H54 (cell line): ENCODE data around the gene TMEM259.

Experiments used
- DNase-seq: peaks from one replicate; pipeline ENCODE4 v3.0.0; 2011; ENCODE audit warnings: low spot score, mixed read lengths; ENCODE audit not compliant: insufficient read length
- FAIRE-seq: peaks from 3 replicates; lab custom pipeline; 2011; peaks lifted over from hg19 to GRCh38; lab: Jason Lieb, UNC
- POLR2A ChIP-seq: IDR thresholded peaks from 2 replicates; pipeline ENCODE4 v1.6.1; 2011; ENCODE audit warnings: low read depth, mild to moderate bottlenecking, low read length

TMEM259 gene

DNA sequence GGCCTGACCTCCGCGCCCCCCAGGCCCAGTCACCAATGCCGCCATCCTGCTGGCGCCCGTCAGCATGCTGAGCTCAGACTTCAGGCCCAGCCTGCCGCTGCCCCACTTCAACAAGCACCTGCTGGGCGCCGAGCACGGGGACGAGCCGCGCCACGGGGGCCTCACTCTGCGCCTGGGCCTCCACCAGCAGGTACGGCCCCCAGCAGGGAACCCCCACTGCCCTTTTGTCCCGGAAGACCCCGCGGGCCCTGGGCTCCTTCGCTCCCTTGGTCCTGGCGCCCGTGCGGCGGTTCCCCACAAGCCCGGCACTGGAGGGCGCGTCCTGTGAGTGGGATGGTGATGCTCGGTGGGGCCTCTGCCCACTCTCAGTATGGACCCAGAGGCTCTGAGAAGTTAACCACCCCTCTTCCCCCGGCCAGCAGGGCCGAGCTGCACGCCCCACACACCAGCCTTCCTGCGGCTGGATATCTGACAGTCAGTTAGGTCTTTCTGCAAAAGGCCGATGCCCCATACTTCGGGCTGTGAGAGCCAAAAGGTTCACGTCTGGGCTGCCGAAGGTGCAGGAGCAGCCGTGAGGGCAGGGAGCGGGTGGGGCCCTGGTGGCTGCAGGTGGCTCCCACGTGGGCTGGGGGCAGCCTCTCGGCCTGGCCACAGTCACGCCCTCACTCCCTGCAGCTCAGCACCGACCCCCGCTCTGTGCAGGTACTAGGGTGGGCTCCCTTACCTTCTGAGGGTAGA lies 28.8 kb downstream of the TMEM259 start:
- DNase-seq (no peak), FAIRE-seq (no peak)
- TF ChIP-seq POLR2A: no peak

DNA sequence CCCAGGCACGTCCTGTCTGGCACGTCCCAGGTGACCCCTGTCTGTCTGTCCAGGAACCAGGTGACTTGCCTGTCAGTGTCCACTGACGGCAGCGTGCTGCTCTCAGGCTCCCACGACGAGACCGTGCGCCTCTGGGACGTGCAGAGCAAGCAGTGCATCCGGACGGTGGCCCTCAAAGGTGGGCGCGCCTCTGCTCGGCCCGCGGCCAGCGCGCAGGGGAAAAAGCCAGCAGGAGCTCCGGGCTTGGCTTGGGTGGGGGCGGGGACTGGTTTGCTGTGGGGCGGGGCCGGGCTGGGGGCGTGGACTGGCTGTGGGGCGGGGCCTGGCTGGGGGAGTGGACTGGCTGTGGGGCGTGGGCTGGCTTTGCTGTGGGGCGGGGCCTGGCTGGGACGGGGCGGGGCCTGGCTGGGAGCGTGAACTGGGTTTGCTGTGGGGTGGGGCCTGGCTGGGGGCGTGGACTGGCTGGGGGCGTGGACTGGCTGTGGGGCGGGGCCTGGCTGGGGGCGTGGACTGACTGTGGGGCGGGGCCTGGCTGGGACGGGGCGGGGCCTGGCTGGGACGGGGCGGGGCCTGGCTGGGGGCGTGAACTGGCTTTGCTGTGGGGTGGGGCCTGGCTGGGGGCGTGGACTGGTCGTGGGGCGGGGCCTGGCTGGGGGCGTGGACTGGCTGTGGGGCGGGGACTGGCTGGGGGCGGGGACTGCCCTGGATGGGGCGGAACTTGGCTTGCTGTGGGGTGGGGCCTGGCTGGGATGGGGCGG lies 29.6 kb downstream of the TMEM259 start:
- DNase-seq: no peak
- FAIRE-seq: no peak
- no peak for TF ChIP-seq POLR2A

DNA sequence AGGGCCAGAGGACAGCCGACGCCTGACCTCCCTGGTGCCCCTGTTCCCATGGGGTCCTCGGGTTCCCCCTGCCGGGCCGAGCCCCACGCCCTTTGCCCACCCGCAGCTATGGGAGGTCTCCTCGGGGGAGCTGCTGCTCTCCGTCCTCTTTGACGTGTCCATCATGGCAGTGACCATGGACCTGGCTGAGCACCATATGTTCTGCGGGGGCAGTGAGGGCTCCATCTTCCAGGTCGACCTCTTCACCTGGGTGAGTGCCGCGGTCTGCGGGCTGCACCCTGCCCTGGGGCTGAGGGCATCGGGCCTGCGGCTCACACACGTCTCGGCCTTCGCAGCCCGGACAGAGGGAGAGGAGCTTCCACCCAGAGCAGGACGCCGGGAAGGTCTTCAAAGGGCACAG lies 30.2 kb downstream of the TMEM259 start:
- DNase-seq (no peak), FAIRE-seq (no peak)
- no peak for TF ChIP-seq POLR2A

DNA sequence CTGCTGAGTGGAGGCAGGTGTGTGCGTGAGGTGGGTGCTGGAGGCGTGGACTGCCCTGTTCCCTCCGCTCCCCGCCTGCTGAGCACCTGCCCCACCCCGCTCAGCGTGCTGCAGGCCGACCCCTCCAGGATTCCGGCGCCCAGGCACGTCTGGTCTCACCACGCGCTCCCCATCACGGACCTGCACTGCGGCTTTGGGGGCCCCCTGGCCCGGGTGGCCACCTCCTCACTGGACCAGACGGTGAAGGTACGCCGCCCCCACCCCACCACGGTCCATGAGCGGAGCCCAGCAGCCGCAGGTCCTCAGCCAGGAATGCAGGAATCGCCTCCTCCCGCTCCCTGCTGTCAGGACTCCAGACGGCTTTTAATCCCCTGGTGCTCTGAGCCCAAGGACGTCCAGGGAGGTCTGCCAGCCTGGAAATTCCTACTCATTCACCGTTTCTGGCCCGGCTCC lies 30.8 kb downstream of the TMEM259 start:
- TF ChIP-seq POLR2A: no peak
- no peak for DNase-seq
- FAIRE-seq: no peak

DNA sequence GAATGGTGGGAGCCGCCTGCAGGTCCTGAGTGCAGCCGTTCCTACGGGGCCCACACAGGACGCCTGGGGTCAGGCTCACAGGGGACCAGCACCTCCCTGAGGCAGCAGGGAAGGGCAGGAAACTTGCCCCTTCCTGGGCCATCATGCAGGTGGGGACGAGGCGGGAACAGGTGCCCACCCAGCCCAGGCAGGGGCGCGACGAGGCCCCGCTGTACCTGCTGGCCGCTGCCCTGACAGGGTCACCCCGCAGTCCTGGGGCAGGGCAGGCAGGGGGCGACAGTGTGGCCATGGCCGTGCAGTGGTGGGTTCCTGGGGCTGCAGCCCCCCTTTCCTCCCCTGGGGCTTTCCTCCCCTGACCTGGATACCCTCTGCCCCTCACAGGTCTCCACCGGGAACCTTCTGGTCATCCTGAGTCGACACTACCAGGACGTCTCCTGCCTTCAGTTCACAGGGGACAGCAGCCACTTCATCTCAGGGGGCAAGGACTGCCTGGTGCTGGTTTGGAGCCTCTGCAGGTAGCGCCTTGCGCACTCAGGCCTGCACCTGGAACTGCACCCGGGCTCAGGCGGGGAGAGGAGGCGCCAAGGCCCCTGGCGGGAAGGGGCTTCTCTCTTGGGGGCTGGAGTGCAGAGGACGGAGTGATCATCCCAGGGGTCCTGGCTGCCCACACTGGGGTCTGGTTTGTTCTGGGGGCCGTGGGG lies 31.4 kb downstream of the TMEM259 start:
- no peak for TF ChIP-seq POLR2A
- no peak for FAIRE-seq
- DNase-seq: no peak

DNA sequence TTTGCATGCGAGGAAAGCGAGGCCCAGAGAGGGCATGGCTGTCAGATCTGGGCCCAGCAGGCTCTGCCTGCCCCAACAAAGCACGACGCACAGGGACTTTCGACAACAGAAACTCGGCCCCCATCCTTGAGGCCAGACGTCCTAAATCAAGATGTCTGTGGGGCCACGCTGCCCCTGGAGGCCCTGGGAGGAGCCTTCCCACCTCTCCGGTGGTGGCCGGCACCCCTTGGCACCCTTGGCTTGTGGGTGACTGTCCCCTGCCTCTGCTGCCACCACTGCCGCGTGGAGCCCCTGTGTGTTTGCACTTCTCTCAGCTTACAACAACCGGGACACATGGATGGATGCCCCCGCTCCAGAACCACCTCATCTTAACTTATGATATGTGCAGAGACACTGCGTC lies 32.4 kb downstream of the TMEM259 start:
- no peak for TF ChIP-seq POLR2A
- no peak for DNase-seq
- FAIRE-seq: no peak

DNA sequence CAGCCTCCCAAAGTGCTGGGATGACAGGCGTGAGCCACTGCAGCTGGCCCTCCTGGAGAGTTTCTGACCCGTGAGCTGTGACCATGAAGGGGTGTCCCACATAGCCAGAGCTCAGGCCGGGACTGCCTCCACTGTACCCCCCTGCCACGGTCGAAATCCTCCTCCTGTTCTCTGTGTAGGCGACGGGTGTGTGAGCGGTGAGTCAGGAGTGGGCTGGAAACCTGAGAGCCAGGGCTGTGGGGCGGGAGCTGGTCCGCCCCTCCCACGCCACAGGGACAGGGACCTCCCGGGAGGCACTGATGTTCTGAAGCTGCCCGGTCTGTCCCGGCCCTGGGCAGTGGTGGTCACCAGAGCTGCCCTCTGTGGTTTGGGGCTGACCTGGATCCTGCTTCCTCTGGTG lies 32.8 kb downstream of the TMEM259 start:
- FAIRE-seq (no peak), DNase-seq (no peak)
- no peak for TF ChIP-seq POLR2A

DNA sequence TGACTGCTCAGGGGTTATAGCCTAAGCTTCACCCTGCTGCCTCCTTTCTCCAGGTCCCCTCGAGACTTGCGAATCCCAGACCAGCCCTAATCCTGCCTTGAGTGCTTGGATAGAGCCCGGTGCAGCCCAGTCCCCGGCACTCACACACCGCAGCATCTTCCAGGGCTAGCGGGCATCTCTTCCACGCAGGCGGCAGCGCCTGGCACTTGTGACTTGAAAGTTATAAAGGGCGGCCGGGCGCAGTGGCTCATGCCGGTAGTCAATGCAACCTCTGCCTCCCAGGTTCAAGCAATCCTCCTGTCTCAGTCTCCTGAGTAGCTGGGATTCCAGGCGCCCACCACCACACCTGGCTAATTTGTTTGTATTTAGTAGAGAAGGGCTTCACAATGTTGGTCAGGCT lies 34.8 kb downstream of the TMEM259 start:
- no peak for TF ChIP-seq POLR2A
- no peak for FAIRE-seq

DNA sequence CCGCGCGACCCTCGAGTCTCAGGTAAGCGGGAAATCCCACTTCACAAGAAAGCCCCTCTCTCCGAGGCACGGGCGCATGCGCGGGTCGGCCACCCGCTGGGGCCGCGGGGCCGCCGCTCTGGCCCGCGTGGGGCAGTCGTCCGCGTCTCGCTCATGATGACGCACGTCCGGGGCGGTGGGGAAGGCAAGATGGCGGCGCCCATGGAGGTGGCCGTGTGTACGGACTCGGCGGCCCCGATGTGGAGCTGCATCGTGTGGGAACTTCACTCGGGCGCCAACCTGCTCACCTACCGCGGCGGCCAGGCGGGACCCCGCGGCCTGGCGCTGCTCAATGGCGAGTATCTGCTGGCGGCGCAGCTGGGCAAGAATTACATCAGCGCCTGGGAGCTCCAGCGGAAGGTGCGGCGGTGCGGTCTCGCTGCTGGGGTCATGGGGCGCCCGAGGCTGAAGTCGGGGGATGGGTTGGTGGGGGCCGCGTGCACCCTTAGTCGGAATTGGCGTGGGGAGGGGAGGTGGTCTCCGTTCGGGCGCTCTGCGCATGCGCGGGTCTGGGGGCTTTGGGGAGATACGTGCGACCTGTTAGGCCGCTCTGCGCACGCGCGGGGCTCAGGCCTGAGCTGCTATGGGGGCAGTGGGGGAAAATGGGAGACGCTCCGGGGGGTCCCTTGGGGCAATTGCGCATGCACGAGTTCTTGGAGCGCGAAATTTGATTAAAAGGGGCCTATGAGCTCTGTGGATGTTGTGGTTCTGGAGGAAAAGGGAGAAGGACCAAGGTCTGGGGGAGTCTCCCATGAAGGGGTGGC lies 36.6 kb downstream of the TMEM259 start, which contains the start of gene WDR18:
TSS of gene WDR18 (plus strand) at position 181 of the 803 bp plus-strand sequence. CDS start at position 190, 9 bp downstream.
- FAIRE-seq (no peak), DNase-seq (peak; percentile 96)
- peak; percentile 53 for TF ChIP-seq POLR2A

More for the DNA sequence above, 34.8 kb downstream of the TMEM259 start:
- no peak for DNase-seq

DNA sequence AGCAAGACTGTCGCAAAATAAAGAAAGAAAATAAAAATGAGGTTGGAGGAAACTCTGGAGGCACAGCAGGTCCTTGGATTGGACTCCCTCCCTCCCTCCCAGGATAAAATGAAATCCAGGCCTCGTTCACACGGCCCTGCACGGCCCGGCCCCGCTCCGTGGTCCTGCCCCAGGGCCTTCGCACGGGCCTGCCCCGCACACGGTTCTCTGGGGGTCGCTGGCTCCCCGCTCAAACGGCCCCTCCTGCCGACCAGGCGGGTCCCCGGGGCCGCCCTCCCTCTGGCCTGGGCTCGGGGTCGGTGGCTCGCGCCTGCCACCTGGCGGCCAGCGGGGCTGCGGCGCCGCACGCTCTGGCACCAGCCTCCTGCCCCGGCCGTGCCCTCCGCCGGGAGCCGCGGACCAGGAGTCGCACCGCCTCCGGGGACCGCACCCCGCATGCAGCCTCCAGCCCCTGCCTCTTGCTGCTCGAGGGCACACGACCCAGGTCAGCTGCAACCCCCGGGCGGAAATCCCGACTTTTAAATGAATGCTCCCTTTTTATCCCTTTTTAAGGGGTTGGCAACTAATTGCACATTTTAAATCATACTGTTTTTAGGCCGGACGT lies 38.3 kb downstream of the TMEM259 start:
- FAIRE-seq (no peak), DNase-seq (peak; percentile 93)
- no peak for TF ChIP-seq POLR2A

DNA sequence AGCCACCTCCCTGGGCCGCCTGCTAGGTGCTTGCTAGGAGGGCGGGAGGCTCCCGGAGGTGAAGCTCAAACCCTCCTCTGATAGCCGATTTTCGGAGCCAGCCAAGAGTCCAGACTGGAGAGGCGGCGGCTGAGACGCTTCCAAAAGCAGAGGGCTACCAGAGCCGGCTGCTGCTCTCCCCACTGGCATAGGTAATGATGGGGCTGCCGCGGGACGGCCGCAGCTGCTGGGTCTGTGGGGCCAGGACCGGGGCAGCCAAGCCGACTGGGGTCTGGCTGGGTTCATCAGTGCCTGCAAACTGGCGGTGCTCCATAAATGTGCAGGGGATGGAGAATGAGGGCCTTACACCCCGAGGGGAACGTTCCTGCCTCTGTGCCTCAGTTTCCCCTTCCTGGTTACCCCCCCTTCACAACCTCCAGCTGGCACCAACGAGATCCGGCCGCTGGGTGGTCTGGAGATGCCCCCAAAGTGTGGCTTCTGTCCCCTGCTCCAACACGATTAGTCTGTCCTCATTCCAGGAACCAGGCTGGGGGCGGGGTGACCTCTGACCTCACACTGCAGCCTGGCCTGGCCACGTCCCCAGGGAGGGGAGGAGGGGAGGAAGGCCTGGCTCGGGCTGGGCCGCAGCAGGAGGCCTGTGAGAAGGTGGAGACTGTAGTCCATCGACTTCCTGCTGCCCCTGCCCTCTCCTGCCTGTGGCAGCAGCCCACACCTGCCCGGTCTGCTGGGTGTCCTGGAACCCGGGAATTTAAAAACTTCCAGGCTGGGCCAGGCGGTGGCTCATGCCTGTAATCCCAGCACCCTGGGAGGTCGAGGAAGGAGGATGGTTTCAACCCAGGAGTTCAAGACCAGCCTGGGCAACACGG lies 40.6 kb downstream of the TMEM259 start:
- no peak for FAIRE-seq
- DNase-seq: no peak
- TF ChIP-seq POLR2A: no peak

DNA sequence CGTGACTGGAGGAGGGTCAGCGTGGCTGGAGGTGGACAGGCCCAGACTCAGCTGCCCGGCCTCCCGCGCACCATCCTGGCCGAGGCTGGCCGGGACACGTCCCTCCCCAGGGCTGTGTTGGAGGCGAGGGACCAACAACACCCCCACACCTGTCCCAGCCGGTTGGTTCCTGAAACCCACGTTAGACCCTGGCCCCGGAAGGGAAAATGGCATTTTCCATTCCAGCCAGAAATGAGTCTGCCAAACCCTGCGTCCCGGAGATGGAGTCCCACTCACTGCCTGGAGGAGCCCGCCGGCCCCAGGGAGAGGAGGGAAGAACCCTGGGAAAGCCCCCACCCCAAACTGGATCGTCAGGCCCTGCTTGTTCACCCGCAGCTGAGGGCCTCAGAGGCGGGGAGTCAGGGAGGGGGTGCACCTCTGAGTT lies 41.6 kb downstream of the TMEM259 start:
- FAIRE-seq: no peak
- DNase-seq: no peak
- no peak for TF ChIP-seq POLR2A
